HFFc6 (cell line): ENCODE results near the gene KCNQ1. TPM values are rescaled to one million over a fixed set of nuclear protein-coding genes. Genes with fewer than 3 reads are reported as not detected.

Experiments used
- DNase-seq: peaks from one replicate; pipeline ENCODE4 v3.0.0-alpha.2; 2018
- H3K27ac Mint-ChIP-seq: 2 replicates; pipeline ENCODE4 v1.8.0; 2020; ENCODE audit warnings: mild to moderate bottlenecking, mixed read lengths
- H3K27me3 Mint-ChIP-seq: 2 replicates; pipeline ENCODE4 v1.8.0; 2021; ENCODE audit warnings: mild to moderate bottlenecking, moderate library complexity, mixed read lengths; ENCODE audit not compliant: insufficient read depth
- H3K36me3 Mint-ChIP-seq: 2 replicates; pipeline ENCODE4 v1.8.0; 2021; ENCODE audit warnings: low read depth, mixed read lengths
- H3K4me1 Mint-ChIP-seq: 2 replicates; pipeline ENCODE4 v1.8.0; 2020; ENCODE audit warnings: low read depth, mixed read lengths
- H3K4me3 Mint-ChIP-seq: 2 replicates; pipeline ENCODE4 v1.8.0; 2020; ENCODE audit warnings: mild to moderate bottlenecking, moderate library complexity, mixed read lengths
- H3K9me3 Mint-ChIP-seq: 2 replicates; pipeline ENCODE4 v1.8.0; 2020; ENCODE audit warnings: mild to moderate bottlenecking, mixed read lengths
- total RNA-seq, 6 experiments: library from RNA; stranded (reverse); fragmentation: NEBNext Ultra II Directional; extraction: Animal tissue kit (Norgen Biotek cat#: 25700); gene quantifications; 2 replicates in 1 of 6; 3 replicates in 5 of 6; pipeline ENCODE4 v1.2.3, GENCODE V29; 2021
- TF ChIP-seq, protein P1 (sequence below): fragments of 200-600 bp; sonication (generic); IDR thresholded peaks from 2 replicates; pipeline ENCODE4 v1.5.0; 2021; ENCODE audit warnings: antibody characterized with exemption, mild to moderate bottlenecking

The KCNQ1 gene
- total RNA-seq, 6 experiments from 2014 or later, result not detected

DNA sequence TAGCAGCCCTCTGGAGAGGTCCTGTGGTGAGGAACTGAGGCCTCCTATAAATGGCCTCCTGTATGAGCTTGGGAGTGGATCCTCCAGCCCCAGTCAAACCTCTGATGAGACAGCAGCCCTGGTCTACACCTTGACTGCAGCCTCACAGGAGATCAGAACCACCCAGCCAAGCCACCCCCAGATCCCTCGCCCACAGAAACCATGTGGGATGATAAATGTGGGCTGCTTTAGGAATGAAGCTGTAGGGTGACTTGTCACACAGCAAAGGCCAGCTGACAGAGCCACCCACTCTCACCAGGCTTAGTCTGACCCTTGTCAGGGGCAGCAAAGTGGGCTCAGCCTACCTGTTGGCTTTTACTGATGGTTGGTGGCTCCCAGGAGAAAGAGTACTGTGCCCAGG is 261.5 kb downstream of the KCNQ1 start:
- TF ChIP-seq, protein P1, sequence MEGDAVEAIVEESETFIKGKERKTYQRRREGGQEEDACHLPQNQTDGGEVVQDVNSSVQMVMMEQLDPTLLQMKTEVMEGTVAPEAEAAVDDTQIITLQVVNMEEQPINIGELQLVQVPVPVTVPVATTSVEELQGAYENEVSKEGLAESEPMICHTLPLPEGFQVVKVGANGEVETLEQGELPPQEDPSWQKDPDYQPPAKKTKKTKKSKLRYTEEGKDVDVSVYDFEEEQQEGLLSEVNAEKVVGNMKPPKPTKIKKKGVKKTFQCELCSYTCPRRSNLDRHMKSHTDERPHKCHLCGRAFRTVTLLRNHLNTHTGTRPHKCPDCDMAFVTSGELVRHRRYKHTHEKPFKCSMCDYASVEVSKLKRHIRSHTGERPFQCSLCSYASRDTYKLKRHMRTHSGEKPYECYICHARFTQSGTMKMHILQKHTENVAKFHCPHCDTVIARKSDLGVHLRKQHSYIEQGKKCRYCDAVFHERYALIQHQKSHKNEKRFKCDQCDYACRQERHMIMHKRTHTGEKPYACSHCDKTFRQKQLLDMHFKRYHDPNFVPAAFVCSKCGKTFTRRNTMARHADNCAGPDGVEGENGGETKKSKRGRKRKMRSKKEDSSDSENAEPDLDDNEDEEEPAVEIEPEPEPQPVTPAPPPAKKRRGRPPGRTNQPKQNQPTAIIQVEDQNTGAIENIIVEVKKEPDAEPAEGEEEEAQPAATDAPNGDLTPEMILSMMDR, result no peak
- no peaks in the 10 kb centered on the region for H3K36me3 Mint-ChIP-seq
- H3K27ac Mint-ChIP-seq, result no peak overlapping the region
- DNase-seq, result no peak
- peaks cover 6% of the 10 kb centered on the region; the same call in 1 of the 2 replicates for H3K9me3 Mint-ChIP-seq
- peaks cover 46% of the 10 kb centered on the region for H3K27me3 Mint-ChIP-seq
- H3K4me1 Mint-ChIP-seq, result no peaks in the 10 kb centered on the region
- no peak overlapping the region for H3K4me3 Mint-ChIP-seq

DNA sequence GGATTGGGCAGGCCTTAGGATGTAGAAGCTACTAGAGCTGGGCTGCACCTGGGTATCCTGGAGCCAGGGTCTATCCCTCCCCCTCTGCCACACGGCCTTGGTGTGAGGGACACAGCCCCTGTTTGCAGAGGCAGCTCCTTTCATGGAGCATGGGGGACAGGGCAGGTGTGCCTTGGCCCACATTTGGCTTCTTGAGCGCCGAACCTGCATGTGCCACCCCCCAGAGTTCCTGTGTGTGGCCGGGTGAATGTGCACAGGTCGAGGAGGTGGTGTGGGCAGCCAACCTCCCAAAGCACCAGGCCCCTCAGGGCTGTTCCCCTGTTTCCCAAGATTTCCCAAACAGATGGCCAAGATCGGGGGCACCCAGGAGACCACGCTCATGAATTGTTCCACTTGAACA is 262.9 kb downstream of the KCNQ1 start:
- DNase-seq, result no peak
- Mint-ChIP-seq H3K27me3 (peaks cover 49% of the 10 kb centered on the region), H3K27ac (no peak overlapping the region), H3K4me1 (no peaks in the 10 kb centered on the region), H3K36me3 (no peaks in the 10 kb centered on the region), H3K4me3 (no peak overlapping the region), H3K9me3 (peaks cover 6% of the 10 kb centered on the region; the same call in 1 of the 2 replicates)
- TF ChIP-seq, protein P1, result no peak

DNA sequence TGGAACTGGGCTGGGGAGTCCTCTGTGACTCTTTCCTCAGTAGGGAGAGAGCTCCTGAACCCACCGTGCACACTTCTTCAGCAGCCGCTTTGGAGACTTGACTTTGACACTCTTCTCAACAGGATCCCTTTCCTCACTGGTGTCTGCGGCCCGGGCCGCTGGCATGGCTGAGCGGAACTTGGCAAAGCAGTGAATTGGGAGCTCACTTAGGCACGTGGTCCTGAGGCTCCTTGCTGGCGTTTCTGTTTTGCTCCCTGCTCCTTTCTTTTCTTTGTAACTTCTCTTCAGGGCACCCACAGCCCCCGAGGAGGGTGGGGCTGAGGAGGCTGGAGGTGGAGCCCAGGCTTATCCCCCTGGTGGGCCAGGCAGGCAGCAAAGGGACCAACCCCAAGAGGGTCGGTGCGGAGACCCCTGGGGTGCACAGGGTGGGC is 263.4 kb downstream of the KCNQ1 start:
- Mint-ChIP-seq H3K9me3 (peaks cover 6% of the 10 kb centered on the region; the same call in 1 of the 2 replicates), H3K4me1 (no peaks in the 10 kb centered on the region), H3K27ac (no peak overlapping the region), H3K27me3 (peaks cover 52% of the 10 kb centered on the region), H3K4me3 (no peak overlapping the region), H3K36me3 (no peaks in the 10 kb centered on the region)
- no peak for DNase-seq
- TF ChIP-seq, protein P1, result no peak

DNA sequence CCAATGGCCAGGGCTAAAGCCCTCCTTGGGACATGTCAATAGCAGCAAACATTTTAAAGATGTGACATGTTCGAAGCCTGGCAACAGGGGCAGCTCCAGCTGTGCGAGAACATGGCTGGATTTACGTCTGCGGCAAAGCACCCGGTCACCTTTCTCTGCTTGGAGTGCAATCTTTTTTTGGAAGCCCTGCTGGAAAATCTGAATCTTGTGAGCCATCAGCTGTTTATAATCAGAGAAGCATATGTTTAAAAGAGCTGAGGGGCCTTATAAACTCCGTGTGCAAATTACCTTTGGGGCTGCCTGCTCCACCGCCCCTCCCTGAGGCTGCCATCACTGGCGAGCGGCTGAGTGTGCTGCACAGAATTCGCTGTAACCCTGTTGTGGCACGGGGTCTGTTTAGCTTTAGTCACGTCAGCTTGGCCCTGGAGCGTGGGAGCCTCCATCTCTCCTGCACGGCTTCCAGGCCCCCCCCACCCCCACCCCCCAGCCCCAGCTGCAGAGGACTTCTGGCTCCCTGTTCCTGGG is 264.0 kb downstream of the KCNQ1 start:
- Mint-ChIP-seq H3K9me3 (peaks cover 6% of the 10 kb centered on the region; the same call in 1 of the 2 replicates), H3K4me3 (no peak overlapping the region), H3K27ac (no peak overlapping the region), H3K27me3 (peaks cover 52% of the 10 kb centered on the region), H3K36me3 (no peaks in the 10 kb centered on the region), H3K4me1 (no peaks in the 10 kb centered on the region)
- TF ChIP-seq, protein P1, result no peak
- DNase-seq, result no peak

DNA sequence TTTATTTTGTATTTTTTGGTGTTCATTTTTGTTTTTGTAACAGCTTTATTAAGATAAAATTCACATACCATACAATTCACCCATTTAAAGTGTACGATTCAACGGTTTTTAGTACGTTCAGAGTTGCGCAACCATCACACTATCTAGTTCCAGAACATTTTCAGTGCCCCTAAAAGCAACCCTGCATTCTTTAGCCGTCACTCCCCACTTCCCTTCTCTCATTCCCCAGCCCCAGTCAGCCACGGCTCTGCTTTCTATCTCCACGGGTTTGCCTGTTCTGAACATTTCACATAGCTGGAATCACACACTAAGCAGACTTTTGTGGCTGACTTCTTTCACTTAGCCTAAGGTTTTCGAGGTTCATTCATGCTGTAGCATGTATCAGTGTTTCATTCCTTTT is 264.6 kb downstream of the KCNQ1 start:
- Mint-ChIP-seq H3K9me3 (peaks cover 6% of the 10 kb centered on the region; the same call in 1 of the 2 replicates), H3K27me3 (peaks cover 50% of the 10 kb centered on the region), H3K4me1 (no peaks in the 10 kb centered on the region), H3K4me3 (no peak overlapping the region), H3K27ac (no peak overlapping the region), H3K36me3 (no peaks in the 10 kb centered on the region)
- DNase-seq, result no peak
- TF ChIP-seq, protein P1, result no peak
